HG03139 (cell line): ENCODE data around the gene PTPMT1.
A peak's percentile ranks its signal among the peaks of the same experiment; 100 is the strongest.

Experiments used
- ATAC-seq: cut with Tn5 transposase; IDR thresholded peaks from one replicate; pipeline ENCODE4 v1.9.1; 2021; ENCODE audit not compliant: unreplicated experiment

The PTPMT1 gene

DNA sequence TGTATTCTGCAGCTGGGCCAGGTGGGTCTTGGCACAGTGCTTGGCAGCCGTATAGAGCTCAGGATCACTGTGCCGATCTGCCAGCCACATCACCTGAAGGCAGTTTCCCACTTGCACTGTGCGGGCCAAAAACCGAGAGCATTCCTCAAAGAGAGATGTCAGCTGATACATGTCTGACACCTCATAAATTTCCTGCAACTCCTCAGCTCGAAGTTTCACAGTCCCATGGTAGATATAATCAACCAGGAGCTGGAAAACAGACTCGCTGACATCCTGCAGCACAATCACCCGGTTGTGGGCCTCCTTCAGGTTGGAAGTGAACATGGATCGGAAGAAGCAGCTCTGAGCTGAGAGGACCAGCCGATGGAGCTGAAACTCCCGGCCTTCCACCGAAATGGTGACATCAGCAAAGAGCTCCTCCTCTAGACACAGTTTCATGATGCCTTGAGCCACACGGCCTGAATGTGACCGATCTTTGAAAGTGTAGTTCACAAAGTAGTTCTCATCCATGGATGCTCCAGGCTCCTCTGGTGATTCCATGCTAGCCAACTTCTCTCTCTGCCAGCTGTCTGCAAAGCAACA, 12.2 kb downstream of the PTPMT1 start:
- ATAC-seq: no peak

DNA sequence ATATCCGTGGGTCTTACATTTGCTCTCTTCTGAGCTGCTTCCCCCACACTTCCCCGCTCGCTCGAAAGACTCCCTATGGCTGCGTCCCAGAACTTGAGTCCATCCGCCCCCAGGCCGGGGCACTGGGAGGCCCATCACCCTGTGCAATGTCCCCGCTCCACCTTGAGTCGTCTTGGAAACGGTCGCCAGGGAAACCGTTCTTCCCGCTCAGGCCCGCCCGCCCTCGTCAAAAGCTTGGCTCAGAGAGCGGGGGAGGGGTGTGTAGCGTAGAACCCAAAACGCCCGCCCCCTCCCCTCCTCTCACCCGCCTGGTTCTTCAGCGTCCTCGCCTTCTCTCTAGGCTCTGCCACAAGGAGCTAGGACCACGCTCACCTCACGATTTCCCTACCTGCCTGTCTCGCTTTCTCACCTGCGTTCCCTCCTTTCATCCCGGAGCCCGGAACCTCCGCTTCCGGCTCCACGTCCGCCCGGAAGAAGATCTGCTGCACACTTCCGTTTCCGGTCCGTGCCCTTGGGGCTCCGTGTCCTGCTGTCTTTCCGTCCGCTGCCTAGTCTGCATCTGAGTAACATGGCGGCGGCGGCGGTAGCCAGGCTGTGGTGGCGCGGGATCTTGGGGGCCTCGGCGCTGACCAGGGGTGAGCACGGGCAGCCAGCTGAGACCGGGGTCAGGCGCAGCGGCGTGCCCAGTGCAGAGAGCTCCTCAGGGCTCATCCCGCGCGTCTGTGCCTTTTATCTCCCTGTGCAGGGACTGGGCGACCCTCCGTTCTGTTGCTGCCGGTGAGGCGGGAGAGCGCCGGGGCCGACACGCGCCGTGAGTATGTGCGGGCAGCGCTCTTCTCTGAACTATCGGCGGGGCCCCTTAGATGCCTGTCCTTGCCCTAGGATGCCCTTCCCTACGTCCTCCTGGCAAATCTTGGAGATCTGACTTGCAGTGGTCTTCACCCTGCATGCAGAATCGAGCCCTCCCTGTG, 13.4 kb downstream of the PTPMT1 start, which contains the start of the genes KBTBD4 and NDUFS3:
Gene KBTBD4 (minus strand): TSS at position 447 of the 971 bp plus-strand sequence. CDS start 19 bp downstream, at position 428.
Gene NDUFS3 (plus strand): TSS at position 551 of the 971 bp plus-strand sequence. CDS start 18 bp downstream, at position 569.
- ATAC-seq: peak; percentile 92

DNA sequence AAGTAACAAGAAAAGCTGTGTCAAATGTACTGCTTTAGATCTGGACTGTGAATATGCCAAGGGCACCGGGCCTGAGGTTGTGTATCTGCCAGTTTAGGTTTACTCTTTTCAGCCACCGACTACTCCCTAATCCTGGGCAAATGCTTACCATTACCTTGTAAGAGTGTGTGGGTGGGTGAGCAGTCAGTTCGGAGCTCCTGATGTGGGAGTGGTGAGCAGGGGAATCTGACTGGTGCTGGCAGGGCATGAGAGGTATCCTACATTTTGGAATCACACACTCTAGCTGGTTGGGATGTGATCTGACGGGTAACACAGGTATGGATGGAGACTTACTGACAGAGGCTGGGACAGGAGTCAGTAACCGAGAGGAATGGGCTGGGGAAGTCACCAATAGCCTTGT, 18.4 kb downstream of the PTPMT1 start:
- ATAC-seq: no peak

DNA sequence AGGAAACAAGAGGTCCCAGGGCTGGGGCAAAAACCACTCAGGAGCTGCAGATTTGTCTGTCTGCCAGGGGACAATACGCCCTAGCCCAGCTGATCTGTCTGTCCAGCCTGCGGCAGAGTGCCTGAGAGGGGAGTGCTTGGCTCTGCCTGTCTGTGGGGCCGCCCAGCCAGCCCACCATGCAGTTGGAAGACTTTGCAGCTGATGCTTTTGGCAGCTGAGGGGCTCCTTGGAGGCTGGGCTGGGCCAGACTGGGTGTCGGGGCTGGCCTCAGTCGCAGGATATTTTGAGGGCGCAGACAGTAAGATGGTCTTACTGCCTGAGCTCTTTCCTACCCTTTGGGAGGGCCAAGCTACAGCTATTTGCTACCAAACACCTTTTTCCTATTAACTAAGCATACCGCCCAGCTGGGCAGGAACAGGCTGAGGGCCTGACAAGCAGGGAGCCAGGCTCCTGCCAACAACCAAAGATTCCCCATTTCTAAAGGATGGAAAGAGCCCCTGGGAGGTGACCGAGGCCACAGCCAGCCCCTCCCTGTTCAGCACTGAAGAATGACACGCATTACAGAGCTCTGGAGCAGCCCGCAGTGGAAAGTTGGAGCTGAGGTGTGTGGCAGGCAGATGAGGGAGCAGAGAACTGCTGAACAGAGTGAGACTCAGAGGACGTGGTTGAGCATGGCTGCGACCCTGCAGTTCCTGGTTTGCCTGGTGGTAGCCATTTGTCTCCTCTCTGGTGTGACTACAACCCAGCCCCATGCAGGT, 20.9 kb downstream of the PTPMT1 start, which contains the start of gene FAM180B:
Gene FAM180B (plus strand): TSS at position 581 of the 758 bp plus-strand sequence. CDS start 91 bp downstream, at position 672.
- no peak for ATAC-seq

DNA sequence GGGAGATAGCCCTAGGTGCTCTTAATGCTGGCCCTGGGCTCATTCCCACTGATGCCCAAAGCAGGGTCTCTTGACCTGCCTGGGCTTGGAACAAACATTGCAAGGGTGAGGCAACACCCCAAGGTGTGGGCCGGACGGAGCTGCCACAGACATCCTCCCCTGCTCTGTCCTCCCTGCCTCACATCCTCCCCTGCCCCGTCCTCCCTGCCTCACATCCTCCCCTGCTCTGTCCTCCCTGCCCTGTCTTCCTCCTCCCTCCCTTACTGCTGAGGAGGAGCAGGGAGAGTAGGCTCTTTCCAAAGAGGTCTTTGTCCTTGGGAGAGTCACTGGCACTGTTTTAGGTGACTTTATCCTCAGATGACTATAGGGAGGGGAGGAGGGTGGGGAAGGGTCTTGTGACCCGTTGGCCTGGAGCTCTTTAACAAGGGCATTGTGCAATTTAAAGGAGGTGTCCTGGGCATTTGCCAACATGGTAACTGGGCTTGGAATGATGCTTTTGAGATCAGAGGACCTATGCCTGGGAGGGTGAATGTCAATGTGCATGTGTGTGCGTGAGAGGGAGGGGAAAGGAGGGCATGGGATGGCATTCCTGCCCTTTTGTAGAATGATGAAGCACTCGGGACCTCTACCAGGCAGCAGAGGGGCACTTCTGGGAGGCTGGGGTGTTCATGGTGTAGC, 21.8 kb downstream of the PTPMT1 start:
- no peak for ATAC-seq

DNA sequence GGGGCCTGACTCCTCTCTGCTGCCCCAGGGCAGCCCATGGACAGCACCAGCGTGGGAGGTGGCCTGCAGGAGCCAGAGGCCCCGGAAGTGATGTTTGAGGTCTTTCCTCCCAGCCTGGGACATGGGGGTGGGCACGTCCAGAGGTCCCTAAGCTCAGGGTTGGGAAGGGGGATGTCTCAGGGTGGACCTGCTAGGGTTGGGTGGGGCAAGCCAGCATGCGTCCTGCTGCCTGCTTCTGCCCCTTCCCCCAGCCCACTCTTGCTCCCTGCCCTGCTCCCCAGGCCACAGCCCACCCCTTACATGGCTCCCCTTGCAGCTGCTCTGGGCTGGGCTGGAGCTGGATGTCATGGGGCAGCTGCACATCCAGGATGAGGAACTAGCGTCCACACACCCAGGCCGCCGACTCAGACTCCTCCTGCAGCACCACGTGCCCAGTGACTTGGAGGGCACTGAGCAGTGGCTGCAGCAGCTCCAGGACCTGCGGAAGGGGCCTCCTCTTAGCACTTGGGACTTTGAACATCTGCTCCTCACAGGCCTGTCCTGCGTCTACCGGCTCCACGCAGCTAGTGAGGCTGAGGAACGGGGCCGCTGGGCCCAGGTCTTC, 22.4 kb downstream of the PTPMT1 start:
- no peak for ATAC-seq

DNA sequence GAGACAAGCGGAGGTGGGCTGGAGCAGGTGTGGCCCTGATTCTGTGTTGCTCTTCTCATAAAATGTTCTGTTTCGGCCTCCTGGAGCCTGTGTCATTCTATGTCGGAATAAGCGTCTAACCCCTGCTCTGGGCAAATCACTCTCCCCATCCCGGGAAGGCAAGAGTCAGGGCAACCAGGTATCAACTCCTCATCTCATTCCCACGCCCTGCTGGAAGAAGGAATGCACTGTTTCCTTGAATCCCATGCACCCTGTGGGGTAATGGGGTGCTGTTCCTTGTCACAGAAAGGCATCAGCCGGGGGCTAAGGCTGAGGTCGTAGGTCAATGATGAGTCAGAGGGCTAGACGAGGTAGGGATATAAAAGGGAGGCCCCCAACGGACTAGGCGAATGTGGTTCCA, 23.7 kb downstream of the PTPMT1 start:
- ATAC-seq: no peak

DNA sequence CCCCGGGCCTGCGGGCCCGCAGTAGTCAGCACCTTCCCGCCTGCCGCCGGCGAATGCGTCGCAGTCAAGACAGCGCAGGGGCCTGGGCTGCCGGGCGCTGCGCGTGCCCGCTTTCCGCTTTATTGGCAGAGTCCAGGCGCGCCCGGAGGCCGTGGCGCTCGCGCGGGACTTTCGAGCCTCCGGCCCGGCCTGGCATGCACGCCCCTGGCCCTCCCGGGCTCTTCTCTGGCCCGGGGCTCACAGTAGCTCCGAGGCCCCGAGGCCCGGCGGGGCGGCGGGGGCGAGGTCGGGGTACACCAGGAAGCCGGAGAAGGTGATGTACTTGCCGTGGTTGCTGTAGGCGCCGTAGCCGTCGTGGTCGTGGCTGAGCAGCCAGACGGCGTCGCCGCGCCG, 24.2 kb downstream of the PTPMT1 start:
- ATAC-seq: no peak

DNA sequence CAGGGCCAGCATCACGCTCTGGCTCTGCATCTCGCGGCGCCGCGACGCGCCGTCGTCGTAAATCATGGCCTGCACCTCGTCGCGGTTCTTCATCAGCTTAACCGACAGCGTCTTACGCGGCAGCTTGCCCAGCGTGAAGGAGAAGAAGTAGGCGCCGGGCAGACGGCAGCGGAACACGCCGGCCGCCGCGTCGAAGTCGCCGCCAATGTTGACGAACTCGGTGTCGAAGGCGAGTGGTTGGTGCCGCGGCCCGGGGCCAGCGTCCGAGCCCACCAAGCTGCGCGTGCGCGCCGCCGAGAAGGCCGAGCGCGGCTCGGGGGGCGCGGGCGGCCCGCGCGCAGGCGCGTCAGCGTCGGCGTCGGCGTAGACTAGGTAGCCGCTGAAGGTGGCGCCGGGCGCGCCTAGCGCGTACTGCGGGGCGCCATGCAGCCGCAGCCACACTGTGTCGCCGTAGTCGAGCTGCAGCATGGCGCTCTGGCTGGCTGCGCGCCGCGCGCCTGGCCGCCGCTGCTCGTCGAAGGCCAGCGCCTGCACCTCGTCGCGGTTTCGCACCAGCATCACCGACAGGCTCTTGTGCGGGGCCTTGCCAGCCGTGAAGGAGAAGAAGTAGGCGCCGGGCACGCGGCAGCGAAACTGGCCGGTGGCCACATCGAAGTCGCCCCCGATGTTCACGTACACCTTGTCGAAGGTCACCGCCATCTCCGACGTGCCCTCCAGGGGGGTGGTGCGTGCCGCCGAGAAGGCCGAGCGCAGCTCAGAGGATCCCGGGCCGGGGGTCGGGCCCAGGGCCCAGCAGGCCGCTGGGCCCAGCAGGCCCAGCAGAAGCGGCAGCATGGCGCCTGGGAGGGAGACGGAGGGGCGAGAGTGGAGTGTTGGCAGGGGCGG, 24.8 kb downstream of the PTPMT1 start:
- no peak for ATAC-seq

DNA sequence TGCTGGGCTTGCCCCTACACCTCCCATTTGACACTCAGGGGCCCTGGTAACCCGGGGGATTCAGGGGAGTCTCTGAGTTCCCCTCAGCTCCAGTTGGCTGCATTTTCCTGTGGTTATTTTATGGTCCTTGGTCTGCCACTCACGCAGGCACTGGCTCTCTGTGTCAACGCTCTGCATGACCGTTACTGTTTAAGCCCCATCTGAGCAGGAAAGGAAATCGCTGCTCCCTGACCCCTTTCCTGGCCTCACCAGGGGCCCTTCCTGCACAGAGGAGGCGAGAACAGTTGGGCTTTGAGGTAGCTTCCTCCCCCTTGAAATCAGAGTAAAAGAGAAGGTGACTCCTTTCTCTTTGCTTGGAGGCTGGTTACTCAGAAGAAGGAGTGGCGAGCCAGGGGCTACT, 26.4 kb downstream of the PTPMT1 start:
- no peak for ATAC-seq

DNA sequence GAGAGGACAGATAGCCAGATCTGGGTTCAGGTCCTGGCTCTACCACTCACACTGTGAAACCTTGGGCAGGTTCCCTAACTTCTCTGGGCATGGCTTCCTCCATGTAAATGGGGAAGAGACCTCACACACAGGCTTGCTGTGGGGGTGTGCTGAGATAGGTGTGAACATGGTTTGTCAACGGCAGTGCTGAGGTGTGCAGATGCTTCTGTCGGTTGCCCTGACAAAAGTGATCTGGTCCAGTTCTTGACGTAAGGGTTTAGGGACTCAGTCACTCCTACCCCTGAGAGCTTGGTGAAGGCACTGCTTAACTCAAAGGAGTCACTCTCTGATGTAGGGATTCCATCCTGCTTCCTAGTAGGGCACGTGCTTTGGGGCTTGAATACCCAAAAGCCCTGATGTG, 26.9 kb downstream of the PTPMT1 start:
- ATAC-seq: no peak

DNA sequence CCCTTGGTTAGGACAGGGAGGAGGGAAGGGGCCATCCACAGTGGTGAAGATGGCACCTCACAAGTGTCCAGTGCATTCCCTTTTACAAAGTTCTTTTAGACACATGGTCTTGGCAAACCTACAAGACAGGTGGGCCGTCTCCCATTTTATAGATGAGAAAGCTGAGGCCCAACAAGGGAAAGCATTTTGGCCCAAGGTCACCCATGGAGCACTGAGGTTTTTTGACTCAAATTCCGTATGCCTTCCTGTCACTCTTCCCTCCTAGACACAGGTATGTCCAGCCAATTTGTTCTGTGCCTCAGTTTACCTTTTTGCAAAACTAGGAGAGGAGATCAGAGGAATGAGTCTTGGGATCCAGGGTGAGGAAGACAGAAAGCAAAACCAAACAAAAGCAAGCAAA, 27.6 kb downstream of the PTPMT1 start:
- ATAC-seq: no peak

DNA sequence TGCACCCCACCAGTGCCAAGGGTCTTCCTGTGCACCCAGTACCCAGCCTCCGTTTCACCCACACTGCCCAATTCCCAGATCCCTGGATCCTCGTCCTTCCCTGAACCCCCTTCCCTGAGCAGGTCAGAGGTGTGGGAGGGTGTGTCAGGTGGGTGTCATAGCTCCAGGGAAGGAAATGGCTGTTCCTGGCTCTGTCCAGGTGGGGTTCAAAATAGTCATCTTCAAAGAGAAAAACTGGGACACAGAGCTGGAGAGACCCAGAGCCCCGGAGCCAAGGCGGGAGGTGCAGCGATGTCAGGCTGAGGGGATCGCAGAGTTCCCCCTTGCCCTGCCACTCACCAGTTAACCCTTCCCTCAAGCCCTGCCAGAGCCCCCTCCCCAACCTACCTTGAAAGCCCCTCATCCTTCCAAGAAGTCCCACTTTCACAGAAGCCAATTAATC, 28.1 kb downstream of the PTPMT1 start:
- ATAC-seq: no peak

DNA sequence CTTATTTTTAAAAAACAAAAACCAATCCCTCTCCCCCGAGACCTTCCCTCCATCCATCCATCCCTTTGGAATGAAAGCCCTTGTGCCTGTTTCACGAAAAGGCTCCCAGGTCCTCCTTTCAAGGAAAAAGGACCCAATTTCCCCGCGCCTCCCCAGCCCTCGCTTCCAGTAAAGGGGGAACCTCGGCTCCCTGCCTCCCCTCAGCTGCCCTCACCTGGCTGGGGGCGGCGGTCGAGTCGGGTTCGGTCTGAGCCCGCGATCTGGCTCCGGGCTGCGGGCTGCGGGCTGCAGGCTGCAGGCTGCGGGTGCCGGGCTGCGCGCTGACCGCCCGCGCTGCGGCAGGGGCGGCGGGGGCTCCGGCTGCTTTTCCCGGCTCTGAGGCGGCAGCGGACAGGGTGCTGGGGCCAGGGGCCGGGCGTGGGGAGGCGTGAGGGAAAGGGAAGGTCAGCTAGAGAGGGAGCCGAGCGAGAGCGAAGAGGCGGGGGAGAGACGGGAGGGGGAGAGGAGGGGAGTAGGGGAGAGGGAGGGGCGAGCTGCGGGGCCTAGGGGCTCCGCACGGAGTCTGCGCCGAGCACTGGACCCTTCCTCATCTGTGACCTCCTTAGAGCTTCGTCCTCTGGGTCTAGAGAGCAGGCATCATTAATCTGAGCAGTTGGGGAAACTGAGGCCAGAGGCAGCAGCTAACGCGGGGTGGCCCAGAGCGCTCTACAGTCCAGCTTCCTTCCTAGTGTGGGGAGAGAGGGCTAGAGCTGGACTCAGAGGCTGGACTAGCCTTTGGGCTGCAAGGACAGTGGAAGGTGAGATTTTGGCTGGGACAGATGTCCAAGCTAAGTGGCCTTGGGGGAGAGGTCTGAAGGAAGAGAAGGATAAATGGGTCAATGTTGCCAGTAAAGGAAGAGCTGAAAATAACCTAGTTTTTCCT, 28.8 kb downstream of the PTPMT1 start, which contains the start of gene C1QTNF4:
Gene C1QTNF4 (minus strand): TSS at position 478 of the 922 bp plus-strand sequence. CDS start 3,601 bp downstream, outside the sequence.
- ATAC-seq: no peak

DNA sequence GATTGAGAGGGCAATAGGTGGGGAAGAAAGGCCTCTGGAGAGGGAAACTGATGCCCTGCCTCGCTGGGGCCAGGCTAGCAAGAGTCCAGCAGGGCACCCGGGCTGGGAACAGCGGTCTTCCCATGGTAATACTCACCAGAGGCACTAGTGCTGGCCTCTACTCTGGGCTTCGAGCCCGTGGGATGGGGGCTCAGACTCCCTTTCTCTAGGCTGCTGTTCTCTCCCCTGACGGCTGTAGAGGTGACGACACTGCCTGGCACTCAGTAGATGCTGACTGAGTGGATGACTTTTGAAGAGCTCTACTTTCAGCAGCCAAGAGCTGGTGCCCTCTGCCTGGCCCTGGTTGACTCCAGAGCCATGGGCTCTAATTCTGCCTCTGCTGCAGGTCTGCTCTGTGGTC, 29.6 kb downstream of the PTPMT1 start:
- ATAC-seq: no peak

DNA sequence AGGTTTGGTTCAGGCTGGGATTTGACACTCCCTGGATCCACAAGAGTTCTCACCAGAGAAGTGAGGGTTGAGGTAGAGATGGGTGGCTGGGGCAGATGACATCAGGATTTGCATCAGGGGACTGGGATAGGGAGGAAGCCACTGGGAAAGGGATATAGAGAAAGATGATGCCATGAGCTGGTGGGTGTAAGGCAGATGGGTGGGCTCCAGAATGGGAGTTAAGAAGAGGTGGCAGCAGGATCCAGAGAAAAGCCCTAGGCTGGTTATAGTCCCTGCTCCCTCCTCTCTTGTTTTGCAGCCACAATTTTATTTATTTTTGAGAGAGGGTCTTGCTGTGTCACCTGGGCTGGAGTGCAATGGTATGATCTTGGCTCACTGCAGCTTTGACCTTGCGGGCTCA, 30.6 kb downstream of the PTPMT1 start:
- no peak for ATAC-seq

DNA sequence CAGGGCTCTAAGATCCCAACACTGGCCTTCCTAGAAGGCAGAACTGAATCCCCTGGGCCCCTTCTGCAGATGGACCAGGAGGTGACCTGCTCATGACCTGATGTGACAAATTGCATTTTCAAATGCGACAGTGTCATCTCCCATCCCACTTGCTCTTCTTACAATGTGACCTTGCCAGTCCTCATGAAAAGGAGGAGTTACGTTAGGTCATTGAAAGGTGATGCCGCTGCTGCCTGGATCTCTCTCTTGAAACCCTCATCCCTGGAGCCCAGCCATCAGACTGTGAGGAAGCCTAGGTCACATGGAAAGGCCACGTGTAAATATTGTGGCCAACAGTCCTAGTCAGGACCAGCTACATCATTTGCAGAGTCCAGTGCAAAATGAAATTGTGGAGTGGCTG, 34.5 kb downstream of the PTPMT1 start:
- no peak for ATAC-seq

DNA sequence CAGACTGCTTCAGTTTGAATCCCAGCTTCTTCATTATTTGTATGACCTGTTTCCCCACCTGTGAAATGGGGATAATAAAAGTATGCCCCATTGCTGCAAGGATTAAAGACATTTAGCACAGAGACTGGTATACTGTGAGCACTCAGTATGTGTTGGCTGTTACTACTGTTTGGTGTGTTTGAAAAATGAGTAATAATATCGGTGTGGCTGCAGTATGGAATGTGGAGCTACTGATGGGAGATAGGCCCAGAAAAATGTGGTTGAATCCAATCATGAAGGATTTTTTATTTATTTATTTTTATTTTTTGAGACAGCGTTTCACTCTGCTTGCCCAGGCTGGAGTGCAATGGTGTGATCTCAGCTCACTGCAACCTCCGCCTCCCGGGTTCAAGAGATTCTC, 37.9 kb downstream of the PTPMT1 start:
- ATAC-seq: no peak
